ENCODE data around the gene CBX6. TPM values are rescaled to one million over a fixed set of nuclear protein-coding genes. Genes with fewer than 3 reads are reported as not detected.

CBX6 gene
- total and polyA plus RNA-seq, 4 donors, result 14.6 to 79.2 (median 23.3) TPM

DNA sequence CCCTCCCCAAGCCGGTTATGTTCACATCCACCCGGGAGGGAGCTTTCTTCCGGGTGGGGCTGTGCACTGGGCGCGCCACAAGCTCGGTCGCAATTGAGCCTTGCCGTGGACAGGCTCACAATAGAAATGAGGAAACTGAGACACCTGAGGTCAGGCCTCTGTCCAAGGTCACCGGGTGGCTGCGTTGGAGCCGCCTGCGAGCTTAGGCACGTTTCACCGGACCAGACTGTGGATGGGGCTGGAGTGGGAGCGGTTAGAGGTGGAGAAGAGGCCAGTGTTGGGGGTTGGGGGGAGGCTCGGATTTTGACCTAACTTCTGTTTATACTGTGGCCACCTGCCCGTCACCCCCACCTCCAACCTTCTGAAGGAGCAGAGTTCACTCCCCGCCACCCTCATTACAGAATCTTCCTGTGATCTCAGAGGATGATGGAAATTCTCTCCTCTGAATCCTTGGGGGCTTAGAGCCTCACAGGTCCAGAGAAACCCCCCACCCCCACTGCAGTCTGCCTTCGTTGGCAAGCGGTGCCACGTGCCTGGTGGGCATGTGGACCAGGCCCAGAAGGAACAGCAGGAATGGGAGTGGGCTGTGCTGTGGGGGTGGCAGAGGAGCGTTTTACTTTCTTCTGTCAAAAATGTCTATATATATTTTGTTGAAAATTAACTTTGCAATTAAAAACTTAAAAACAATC is 27.6 kb downstream of the CBX6 start:
- TF ChIP-seq, protein P1, sequence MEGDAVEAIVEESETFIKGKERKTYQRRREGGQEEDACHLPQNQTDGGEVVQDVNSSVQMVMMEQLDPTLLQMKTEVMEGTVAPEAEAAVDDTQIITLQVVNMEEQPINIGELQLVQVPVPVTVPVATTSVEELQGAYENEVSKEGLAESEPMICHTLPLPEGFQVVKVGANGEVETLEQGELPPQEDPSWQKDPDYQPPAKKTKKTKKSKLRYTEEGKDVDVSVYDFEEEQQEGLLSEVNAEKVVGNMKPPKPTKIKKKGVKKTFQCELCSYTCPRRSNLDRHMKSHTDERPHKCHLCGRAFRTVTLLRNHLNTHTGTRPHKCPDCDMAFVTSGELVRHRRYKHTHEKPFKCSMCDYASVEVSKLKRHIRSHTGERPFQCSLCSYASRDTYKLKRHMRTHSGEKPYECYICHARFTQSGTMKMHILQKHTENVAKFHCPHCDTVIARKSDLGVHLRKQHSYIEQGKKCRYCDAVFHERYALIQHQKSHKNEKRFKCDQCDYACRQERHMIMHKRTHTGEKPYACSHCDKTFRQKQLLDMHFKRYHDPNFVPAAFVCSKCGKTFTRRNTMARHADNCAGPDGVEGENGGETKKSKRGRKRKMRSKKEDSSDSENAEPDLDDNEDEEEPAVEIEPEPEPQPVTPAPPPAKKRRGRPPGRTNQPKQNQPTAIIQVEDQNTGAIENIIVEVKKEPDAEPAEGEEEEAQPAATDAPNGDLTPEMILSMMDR (IDR thresholded peaks at IDR 0.05; ENCODE audit: control extremely low read depth, extremely low read depth), result no peak
- H3K4me1 ChIP-seq (ENCODE audit: control insufficient read depth in 5 of 5, insufficient read depth in 5 of 5, low read length in 5 of 5), result peaks cover 0 to 7% (median 0%) of the 10 kb centered on the region in 5 donors
- H3K27me3 ChIP-seq (ENCODE audit: control insufficient read depth in 3 of 3, insufficient read depth in 3 of 3, low read length in 2 of 3), result peaks cover 0 to 53% (median 3%) of the 10 kb centered on the region in 3 donors
- H3K27ac ChIP-seq (ENCODE audit: low read depth in 1 of 2, low read length in 1 of 2), result no peak overlapping the region
- ATAC-seq (ENCODE audit: insufficient read depth, low FRiP score), result no peak
- WGBS, 2 donors, result 19 to 20% methylated on average over 22 of the region's 22 CpGs
- no peak overlapping the region for H3K4me3 ChIP-seq
- H3K36me3 ChIP-seq (ENCODE audit: control insufficient read depth in 4 of 4, insufficient read depth in 4 of 4, low read length in 4 of 4), result no peaks in the 10 kb centered on the region
- no peaks in the 10 kb centered on the region for H3K9me3 ChIP-seq (ENCODE audit: control insufficient read depth in 4 of 4, insufficient read depth in 3 of 4, low read length in 3 of 4)
- no peak for DNase-seq
- no peak overlapping the region for H3K9ac ChIP-seq (ENCODE audit: insufficient read depth in 1 of 2, low read length in 2 of 2)

DNA sequence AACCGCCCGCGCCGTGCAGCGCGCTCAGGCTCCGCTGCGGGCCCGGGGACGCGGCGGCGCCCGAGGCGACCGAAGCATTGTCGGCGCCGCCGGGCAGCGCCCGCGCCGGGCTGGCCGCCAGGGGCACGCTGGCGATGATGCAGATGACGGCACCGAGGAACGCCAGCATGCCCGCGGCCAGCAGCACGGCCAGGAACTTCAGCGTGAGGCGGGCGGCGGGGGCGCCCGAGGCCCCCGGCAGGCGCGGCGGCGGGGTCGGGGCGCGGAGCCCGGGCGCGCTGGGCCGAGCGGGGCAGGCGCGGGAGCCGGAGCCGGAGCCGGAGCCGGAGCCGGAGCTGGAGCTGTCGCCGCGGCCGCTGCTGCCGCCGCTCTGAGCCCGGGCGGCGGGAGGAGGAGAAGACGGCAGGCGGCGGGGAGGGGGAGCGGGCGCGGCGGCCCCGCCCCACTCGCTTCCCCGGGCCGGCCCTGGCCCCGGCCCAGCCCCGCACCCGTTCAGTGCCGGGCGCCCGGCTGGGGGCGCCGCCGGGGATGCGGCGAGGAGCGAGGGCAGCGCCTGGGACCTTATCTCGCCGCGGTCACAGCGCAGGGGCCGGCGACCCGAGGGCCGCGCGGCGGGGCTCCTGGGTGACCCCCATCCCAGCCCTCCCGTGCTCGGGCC is 28.2 kb downstream of the CBX6 start, which contains the start of gene NPTXR:
NPTXR (minus strand) TSS at position 372 of the 658 bp plus-strand sequence.
- WGBS, 2 donors, result 1% methylated on average over 61 to 105 of the region's 105 CpGs
- peaks cover 0 to 48% (median 1%) of the 10 kb centered on the region in 3 donors for H3K27me3 ChIP-seq (ENCODE audit: control insufficient read depth in 3 of 3, insufficient read depth in 3 of 3, low read length in 2 of 3)

DNA sequence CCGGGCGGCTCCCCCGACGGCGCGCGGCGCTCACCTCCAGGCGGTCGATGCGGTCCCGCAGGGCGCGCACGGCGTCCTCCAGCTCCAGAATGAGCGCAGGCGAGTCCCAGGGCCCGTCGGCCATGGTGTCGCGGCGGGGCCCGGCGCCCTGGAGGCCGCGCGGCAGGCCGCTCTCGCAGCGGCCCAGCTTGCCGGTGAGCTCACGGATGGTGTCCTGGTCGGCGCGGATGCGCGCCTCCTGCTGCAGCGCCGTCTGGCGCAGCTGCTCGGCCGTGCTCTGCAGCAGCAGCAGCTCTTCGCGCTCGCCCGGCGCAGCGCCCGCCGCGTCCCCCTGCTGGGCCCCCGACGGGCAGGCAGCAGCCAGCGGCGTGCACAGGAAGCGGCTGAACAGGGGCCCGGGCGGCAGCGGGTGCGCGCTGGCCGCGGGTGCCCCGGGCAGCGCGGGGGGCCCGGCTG is 28.8 kb downstream of the CBX6 start:
- 0 to 1% methylated on average over 23 to 68 of the region's 68 CpGs for WGBS, 2 donors
- peak overlapping the region; percentile 29 to 75 for H3K27ac ChIP-seq (ENCODE audit: low read depth in 1 of 2, low read length in 1 of 2)
- DNase-seq (peak; percentile 84 to 95 (median 89)), ATAC-seq (ENCODE audit: insufficient read depth, low FRiP score) (no peak)
- H3K4me1 ChIP-seq (ENCODE audit: control insufficient read depth in 5 of 5, insufficient read depth in 5 of 5, low read length in 5 of 5), result peaks cover 0 to 7% (median 0%) of the 10 kb centered on the region in 5 donors
- peaks cover 0 to 43% (median 0%) of the 10 kb centered on the region in 3 donors for H3K27me3 ChIP-seq (ENCODE audit: control insufficient read depth in 3 of 3, insufficient read depth in 3 of 3, low read length in 2 of 3)
- TF ChIP-seq, protein P1 (IDR thresholded peaks at IDR 0.05; ENCODE audit: control extremely low read depth, extremely low read depth), result no peak
- peak overlapping the region; percentile 35 for H3K4me3 ChIP-seq
- H3K9ac ChIP-seq (ENCODE audit: insufficient read depth in 1 of 2, low read length in 2 of 2), result no peak overlapping the region
- no peaks in the 10 kb centered on the region for H3K36me3 ChIP-seq (ENCODE audit: control insufficient read depth in 4 of 4, insufficient read depth in 4 of 4, low read length in 4 of 4)
- no peaks in the 10 kb centered on the region for H3K9me3 ChIP-seq (ENCODE audit: control insufficient read depth in 4 of 4, insufficient read depth in 3 of 4, low read length in 3 of 4)

More for the DNA sequence above, 28.2 kb downstream of the CBX6 start, which contains the start of gene NPTXR:
- Histone ChIP-seq H3K9ac (ENCODE audit: insufficient read depth in 1 of 2, low read length in 2 of 2) (no peak within 1 kb of the TSS), H3K4me3 (peak within 1 kb of the TSS; percentile 35), H3K9me3 (ENCODE audit: control insufficient read depth in 4 of 4, insufficient read depth in 3 of 4, low read length in 3 of 4) (no peaks in the 10 kb centered on the region), H3K4me1 (ENCODE audit: control insufficient read depth in 5 of 5, insufficient read depth in 5 of 5, low read length in 5 of 5) (peaks cover 0 to 7% (median 0%) of the 10 kb centered on the region in 5 donors), H3K36me3 (ENCODE audit: control insufficient read depth in 4 of 4, insufficient read depth in 4 of 4, low read length in 4 of 4) (no peaks in the 10 kb centered on the region), H3K27ac (ENCODE audit: low read depth in 1 of 2, low read length in 1 of 2) (peak within 1 kb of the TSS; percentile 29 to 75)
- no peak for ATAC-seq (ENCODE audit: insufficient read depth, low FRiP score)
- peak; percentile 68 to 82 (median 77) for DNase-seq
- TF ChIP-seq, protein P1 (IDR thresholded peaks at IDR 0.05; ENCODE audit: control extremely low read depth, extremely low read depth), result no peak
